GM12872 (cell line): ENCODE data around the gene SERGEF.

Experiments used
- CTCF ChIP-seq: IDR thresholded peaks from 3 replicates; pipeline ENCODE4 v1.5.1; 2011; ENCODE audit warnings: low read depth, mild to moderate bottlenecking, low read length, moderate library complexity; ENCODE audit not compliant: insufficient read depth

Gene SERGEF

GRCh38 chr11:17802491-17802890 lies 210.4 kb downstream of the SERGEF start:
- TF ChIP-seq CTCF, result no peak

GRCh38 chr11:17801166-17801565 lies 211.7 kb downstream of the SERGEF start:
- TF ChIP-seq CTCF, result no peak

DNA sequence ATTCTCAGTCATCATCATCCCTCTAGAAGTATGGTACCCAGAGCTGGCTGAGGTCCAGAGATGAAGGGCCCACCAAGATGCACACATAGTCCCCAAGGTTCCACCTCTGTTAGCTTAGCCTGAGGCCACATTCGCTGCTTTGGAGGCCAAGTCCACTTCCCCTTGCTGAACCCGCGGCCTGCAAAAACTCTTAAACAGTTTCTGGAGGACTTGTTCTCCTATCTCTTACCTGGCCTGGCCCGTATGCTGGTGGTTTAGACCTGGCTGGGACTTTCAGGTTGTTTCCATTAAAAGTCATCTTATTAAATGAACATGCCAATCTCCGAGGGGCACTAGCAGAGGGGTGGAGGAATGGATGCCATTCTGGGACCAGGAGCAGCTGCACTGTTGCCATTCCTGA lies 213.7 kb downstream of the SERGEF start:
- no peak for TF ChIP-seq CTCF

DNA sequence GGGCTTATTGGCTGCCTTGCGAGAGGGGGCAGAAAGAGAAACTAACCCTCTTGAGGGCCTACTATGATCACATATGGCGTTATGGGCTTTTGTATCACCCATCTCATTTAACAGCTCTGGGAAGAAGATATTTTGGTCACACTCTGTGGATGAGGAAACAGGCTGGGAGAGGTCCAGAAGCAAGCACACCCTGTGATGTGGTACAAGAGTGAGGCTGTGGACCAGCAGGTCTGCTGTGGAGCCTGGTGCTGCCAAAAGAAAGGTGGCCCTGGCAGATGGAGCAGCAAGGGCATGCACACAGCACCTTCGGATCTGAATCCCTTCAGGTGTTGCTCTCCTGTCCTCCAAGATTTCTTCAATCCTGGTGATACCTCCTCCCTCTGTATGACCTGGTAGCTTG lies 214.1 kb downstream of the SERGEF start:
- TF ChIP-seq CTCF, result no peak

DNA sequence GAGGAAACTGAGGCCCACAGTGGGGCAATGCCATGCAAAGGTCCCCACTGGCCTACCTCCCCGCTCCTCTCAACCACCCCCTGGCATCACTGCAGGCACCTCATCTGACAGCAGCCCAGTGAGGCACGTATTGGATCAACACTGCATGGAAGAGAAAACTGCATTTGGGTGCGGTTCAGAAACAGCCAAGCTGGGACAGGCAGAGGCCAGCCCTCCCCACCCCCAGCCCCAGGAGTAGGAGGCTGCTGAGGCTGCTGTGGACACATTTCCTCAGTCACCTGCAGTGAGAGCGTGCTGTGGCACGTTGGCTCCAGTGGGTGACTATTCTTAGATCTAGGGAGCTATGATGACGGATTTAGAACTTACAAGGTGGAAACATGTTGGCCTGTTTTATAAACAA lies 214.6 kb downstream of the SERGEF start:
- no peak for TF ChIP-seq CTCF

- no peak for TF ChIP-seq CTCF
These were observed 216.7 kb downstream of the SERGEF start for GRCh38 chr11:17796154-17796553.

- TF ChIP-seq CTCF, result no peak
These were observed 217.9 kb downstream of the SERGEF start for GRCh38 chr11:17794981-17795380.
